Stomach (tissue), 4 donors: Measurements from ENCODE around the gene PCDHGA8.

Experiments used
- CTCF ChIP-seq, 7 experiments: fragments of 450-650 bp in 4 of 7; fragments of 200-600 bp in 3 of 7; sonication (generic) in 3 of 7; IDR thresholded peaks; one replicate each; pipeline ENCODE4 v1.5.1; 2016 to 2019; ENCODE audit warnings: antibody characterized with exemption in 7 of 7, control low read depth in 2 of 7, mild to moderate bottlenecking in 1 of 7
- POLR2A ChIP-seq, 4 donors: fragments of 450-650 bp; IDR thresholded peaks; one replicate each; pipeline ENCODE4 v1.6.1; 2016; ENCODE audit warnings: antibody characterized with exemption in 4 of 4, control low read depth in 2 of 4, mild to moderate bottlenecking in 1 of 4, moderate library complexity in 1 of 4
- POLR2AphosphoS5 ChIP-seq, 3 donors: sonication (generic); formaldehyde crosslinking; IDR thresholded peaks; one replicate each; pipeline ENCODE4 v1.6.1; 2016; ENCODE audit warnings: antibody characterized with exemption in 3 of 3

GRCh38 chr5:141351591-141351990 lies 40.8 kb upstream of the PCDHGA8 start:
- no peak for TF ChIP-seq CTCF (IDR thresholded peaks at IDR 0.05)
- no peak for TF ChIP-seq POLR2A (IDR thresholded peaks at IDR 0.05)
- no peak for TF ChIP-seq POLR2AphosphoS5 (IDR thresholded peaks at IDR 0.05)
